Fibroblast of pulmonary artery (primary cell): ENCODE measurements around the gene RAPGEF2.
"Not testable (repeated sequence)": the region's sequence is repeated elsewhere in the genome, so short reads cannot be mapped to it uniquely, and the experiment has no call there.

Experiments
- DNase-seq: peaks from one replicate; pipeline ENCODE4 v3.0.0-alpha.2; 2010; ENCODE audit warnings: low read depth
- H3K4me3 ChIP-seq: replicated peaks from 2 replicates; pipeline ENCODE4 v1.5.1; 2011; ENCODE audit warnings: low read depth, mild to moderate bottlenecking, control low read depth, low read length, moderate library complexity
- CTCF ChIP-seq: IDR thresholded peaks from 2 replicates; pipeline ENCODE4 v1.5.1; 2011; ENCODE audit warnings: mild to moderate bottlenecking, control low read depth, low read length, inconsistent platforms; ENCODE audit errors: missing control alignments

Gene RAPGEF2

GRCh38 chr4:159102622-159103383 is at the start of gene RAPGEF2:
RAPGEF2 (plus strand) TSS chr4:159103079; CDS start chr4:159104163, 1,084 bp downstream.
- H3K4me3 ChIP-seq, result peak within 1 kb of the TSS; percentile 67
- TF ChIP-seq CTCF, result no peak
- DNase-seq, result peak; percentile 92

GRCh38 chr4:159055833-159056232 is 47.0 kb upstream of the RAPGEF2 start:
- H3K4me3 ChIP-seq, result no peak overlapping the region
- no peak for TF ChIP-seq CTCF
- no peak for DNase-seq

- TF ChIP-seq CTCF, result no peak
- no peak for DNase-seq
- H3K4me3 ChIP-seq, result no peak overlapping the region
These were observed 42.7 kb upstream of the RAPGEF2 start for GRCh38 chr4:159060161-159060560.

GRCh38 chr4:159062381-159062780 is 40.5 kb upstream of the RAPGEF2 start:
- H3K4me3 ChIP-seq, result no peak overlapping the region
- TF ChIP-seq CTCF, result no peak
- DNase-seq, result no peak

- no peak for TF ChIP-seq CTCF
- DNase-seq, result no peak
- no peak overlapping the region for H3K4me3 ChIP-seq
These were observed 37.2 kb upstream of the RAPGEF2 start for GRCh38 chr4:159065513-159066240.

- DNase-seq, H3K4me3 ChIP-seq: not testable (repeated sequence)
These were observed 34.7 kb upstream of the RAPGEF2 start for GRCh38 chr4:159068139-159068538.

GRCh38 chr4:159069922-159070321 is 33.0 kb upstream of the RAPGEF2 start:
- DNase-seq, result no peak
- TF ChIP-seq CTCF, result no peak
- no peak overlapping the region for H3K4me3 ChIP-seq
